Measurements from ENCODE around the gene IRF1.

The IRF1 gene

GRCh38 chr5:132460846-132461568 lies 29.6 kb downstream of the IRF1 start:
- no peak for DNase-seq

GRCh38 chr5:132459983-132460838 lies 30.4 kb downstream of the IRF1 start:
- peak; percentile 52 for DNase-seq

- DNase-seq = peak; percentile 46
Observed at GRCh38 chr5:132459031-132459982, 31.3 kb downstream of the IRF1 start.

- DNase-seq = peak; percentile 33
Observed at GRCh38 chr5:132458651-132459030, 31.9 kb downstream of the IRF1 start.

- peak; percentile 32 for DNase-seq
Observed at GRCh38 chr5:132458226-132458560, 32.4 kb downstream of the IRF1 start.

- DNase-seq = peak; percentile 59
Observed at GRCh38 chr5:132457371-132458225, 33.0 kb downstream of the IRF1 start.

GRCh38 chr5:132456987-132457361 lies 33.6 kb downstream of the IRF1 start:
- peak; percentile 57 for DNase-seq

GRCh38 chr5:132456296-132456986 lies 34.1 kb downstream of the IRF1 start:
- DNase-seq = peak; percentile 75

GRCh38 chr5:132455614-132456115 lies 34.9 kb downstream of the IRF1 start:
- peak; percentile 50 for DNase-seq

- DNase-seq = peak; percentile 42
Observed at GRCh38 chr5:132454361-132454760, 36.2 kb downstream of the IRF1 start.

GRCh38 chr5:132451387-132451786 lies 39.2 kb downstream of the IRF1 start:
- peak; percentile 41 for DNase-seq

- DNase-seq = no peak
Observed at GRCh38 chr5:132449060-132449459, 41.5 kb downstream of the IRF1 start.

- peak; percentile 37 for DNase-seq
Observed at GRCh38 chr5:132447196-132447595, 43.4 kb downstream of the IRF1 start.

GRCh38 chr5:132446621-132447020 lies 44.0 kb downstream of the IRF1 start:
- peak; percentile 34 for DNase-seq

GRCh38 chr5:132445930-132446329 lies 44.6 kb downstream of the IRF1 start:
- peak; percentile 32 for DNase-seq

- DNase-seq = no peak
Observed at GRCh38 chr5:132445640-132445923, 45.0 kb downstream of the IRF1 start.

GRCh38 chr5:132444841-132445639 lies 45.5 kb downstream of the IRF1 start:
- peak; percentile 26 for DNase-seq

GRCh38 chr5:132444061-132444460 lies 46.5 kb downstream of the IRF1 start:
- DNase-seq = peak; percentile 51

GRCh38 chr5:132439521-132440089 lies 51.0 kb downstream of the IRF1 start:
- peak; percentile 52 for DNase-seq

GRCh38 chr5:132438917-132439316 lies 51.7 kb downstream of the IRF1 start:
- peak; percentile 46 for DNase-seq

Data from activated CD8-positive, alpha-beta memory T cell treated with anti-CD3 and anti-CD28 coated beads, Interleukin-2, amount 50 U/mL, for 48 hours (primary cell).